ENCODE measurements around the gene TMEM63B.

TMEM63B gene

GRCh38 chr6:44203955-44204354 is 76.6 kb downstream of the TMEM63B start:
- TF ChIP-seq, protein P1, sequence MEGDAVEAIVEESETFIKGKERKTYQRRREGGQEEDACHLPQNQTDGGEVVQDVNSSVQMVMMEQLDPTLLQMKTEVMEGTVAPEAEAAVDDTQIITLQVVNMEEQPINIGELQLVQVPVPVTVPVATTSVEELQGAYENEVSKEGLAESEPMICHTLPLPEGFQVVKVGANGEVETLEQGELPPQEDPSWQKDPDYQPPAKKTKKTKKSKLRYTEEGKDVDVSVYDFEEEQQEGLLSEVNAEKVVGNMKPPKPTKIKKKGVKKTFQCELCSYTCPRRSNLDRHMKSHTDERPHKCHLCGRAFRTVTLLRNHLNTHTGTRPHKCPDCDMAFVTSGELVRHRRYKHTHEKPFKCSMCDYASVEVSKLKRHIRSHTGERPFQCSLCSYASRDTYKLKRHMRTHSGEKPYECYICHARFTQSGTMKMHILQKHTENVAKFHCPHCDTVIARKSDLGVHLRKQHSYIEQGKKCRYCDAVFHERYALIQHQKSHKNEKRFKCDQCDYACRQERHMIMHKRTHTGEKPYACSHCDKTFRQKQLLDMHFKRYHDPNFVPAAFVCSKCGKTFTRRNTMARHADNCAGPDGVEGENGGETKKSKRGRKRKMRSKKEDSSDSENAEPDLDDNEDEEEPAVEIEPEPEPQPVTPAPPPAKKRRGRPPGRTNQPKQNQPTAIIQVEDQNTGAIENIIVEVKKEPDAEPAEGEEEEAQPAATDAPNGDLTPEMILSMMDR (IDR thresholded peaks at IDR 0.05; ENCODE audit: borderline replicate concordance, control extremely low read depth, extremely low read depth, insufficient read depth, missing control alignments): no peak
- in situ Hi-C loops (cut with MboI; ENCODE audit: low sequenced_read_pairs, unreplicated experiment): no loop called here
- DNase-seq (ENCODE audit: low spot score): no peak
